ENCODE data around the gene TYMS.
"Not testable (repeated sequence)": the region's sequence is repeated elsewhere in the genome, so short reads cannot be mapped to it uniquely, and the experiment has no call there.

TYMS gene

DNA sequence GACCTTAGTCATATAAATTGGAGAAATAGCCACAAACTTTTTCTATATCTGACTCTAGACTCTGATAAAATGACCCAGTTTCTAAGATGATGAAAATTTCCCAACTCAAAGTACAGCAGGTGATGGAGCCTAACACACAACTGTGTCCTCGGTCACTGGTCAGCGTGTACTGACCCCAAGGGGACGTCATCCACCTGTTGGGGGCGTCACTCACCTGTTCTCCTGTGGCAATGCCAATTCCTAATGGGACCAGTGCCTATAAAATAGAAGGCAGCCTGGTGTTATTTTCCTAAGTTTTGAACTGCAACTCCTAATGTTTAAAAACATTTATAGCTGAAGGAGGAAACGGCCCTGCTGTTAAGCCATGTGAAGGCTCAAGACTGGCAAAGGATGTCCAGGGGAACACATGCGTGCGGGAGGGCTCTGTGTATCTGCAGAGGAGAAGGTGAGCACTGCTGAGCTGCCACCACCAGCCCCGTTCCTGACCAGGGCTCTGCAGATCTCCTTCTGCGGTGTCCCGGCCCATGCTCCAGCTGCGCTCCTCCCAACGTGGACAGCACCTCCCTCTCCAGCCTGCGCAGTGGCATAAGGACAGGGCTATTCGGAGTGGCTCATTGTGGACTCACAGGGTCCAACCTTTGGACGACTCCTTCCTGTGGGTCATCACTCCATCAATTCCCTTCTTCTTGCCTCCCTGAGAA is 21.2 kb downstream of the TYMS start:
- no peak for DNase-seq

DNA sequence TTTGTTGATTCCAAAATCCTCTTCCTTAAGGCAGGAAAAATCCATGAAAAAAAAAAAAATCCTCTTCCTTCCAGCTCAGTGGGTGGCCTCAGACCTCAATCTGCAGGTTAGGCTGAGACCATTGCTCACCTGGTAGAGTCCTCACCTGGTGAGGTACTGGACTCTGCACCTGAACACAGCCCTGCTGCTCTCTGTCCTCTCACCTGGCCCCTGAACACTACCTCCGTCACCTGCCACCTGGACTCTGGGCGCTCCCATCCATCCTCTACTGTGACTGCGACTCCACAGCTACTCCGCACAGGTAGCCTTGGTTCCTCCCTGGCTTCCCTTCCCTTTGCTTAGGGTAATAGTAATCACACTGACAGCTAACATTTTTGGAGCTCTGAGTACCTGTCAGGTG is 22.1 kb downstream of the TYMS start:
- DNase-seq, result no peak

DNA sequence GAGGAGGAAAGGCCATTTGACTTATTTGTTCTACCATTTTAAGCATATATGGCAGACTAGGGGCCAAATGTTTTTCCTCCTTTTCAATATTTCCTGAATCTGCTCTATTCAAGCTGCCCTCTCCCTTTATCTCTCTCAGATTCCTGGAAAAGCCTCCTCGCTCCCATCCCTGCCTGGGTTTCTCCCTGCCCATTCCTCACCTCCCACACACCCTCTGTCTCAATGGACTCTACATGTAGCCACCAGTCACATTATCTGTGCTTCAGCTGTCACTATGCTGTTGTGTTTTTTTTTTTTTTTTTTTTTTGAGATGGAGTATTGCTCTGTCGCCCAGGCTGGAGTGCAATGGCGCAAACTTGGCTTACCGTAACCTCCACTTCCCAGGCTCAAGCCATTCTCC is 22.9 kb downstream of the TYMS start:
- DNase-seq, result no peak

DNA sequence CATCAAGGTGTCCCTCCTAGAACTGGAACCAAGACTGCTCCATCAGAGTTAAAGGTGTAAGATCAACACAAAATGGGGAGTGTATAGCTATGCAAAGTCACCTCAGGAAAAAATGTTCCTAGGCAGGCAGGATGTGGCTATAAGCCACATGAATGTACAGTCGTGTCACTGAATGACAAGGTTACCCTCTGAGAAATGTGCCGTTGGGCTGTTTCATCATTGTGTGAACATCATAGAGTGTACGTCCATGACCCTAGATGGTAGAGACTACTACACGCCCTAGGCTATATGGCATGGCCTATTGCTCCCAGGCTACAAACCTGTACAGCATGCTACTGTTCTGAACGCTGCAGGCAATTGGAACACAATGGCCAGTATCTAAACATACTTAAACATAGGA is 24.5 kb downstream of the TYMS start:
- no peak for DNase-seq

DNA sequence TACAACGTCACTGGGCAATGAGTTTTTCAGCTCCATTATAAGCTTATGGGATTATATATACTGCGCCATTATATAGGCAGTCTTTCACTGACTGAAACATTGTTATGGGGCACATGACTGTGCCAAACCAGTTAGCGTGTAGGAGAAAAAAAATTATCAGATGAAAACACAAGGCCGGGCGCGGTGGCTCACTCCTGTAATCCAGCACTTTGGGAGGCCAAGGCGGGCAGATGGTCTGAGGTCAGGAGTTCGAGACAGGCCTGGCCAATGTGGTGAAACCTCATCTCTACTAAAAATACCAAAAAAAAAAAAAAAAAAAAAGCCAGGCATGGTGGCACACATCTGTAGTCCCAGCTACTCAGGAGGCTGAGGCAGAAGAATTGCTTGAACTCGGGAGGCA is 25.0 kb downstream of the TYMS start:
- DNase-seq, result not testable (repeated sequence)

DNA sequence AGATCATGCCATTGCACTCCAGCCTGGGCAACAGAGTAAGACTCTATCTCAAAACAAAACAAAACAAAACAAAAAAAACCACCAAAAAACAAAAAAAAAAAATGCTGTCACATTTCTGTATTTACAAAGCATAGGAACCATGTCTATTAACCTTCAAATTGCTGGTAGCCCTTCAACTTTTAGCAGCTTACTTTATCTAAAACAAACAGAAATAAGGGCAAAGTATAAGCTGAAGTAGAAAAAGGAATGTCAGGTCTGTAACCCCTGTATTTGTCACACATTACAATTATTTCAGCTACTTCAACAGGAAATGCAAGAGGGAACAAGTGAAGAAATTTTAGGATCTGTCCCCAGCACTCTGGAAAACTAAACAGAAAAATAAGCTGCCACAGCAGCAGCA is 25.4 kb downstream of the TYMS start:
- no peak for DNase-seq

DNA sequence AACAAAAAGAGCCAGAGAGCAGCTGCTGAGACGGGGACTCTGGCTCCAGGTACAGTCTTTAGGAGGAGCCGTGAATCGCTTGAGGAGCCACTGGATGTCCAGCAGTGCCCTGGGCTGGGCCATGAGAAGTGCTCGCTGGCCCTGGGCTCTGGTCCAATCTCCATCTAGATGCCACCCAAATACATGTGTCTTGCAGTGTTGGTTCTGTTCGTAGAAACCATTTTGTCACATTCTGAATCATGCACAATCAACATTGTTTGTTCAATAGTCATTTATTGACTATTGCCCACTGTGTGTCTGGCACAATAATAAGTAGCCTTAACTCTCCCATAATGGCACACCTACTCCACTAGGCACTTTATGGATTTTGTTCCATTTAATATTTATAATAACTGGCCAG is 26.1 kb downstream of the TYMS start:
- DNase-seq, result no peak

DNA sequence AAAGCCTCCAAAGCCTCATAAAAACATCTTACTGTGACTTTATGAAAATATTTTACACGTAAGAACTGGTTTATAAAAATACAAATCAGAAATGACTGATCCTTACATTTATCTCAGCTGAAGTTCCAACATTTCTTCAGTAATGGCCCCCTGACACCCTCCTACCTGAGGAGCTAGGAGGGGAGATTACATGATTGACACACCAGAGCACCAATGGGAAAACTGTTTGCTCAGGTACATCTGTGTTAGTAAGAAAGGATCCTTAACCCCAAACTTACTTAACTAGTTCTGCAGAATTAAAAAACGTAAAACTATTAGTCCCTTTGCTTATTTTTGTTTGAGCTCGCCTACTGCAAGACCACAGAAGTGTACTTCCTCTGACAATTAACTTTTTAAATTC is 28.0 kb downstream of the TYMS start:
- DNase-seq, result no peak

DNA sequence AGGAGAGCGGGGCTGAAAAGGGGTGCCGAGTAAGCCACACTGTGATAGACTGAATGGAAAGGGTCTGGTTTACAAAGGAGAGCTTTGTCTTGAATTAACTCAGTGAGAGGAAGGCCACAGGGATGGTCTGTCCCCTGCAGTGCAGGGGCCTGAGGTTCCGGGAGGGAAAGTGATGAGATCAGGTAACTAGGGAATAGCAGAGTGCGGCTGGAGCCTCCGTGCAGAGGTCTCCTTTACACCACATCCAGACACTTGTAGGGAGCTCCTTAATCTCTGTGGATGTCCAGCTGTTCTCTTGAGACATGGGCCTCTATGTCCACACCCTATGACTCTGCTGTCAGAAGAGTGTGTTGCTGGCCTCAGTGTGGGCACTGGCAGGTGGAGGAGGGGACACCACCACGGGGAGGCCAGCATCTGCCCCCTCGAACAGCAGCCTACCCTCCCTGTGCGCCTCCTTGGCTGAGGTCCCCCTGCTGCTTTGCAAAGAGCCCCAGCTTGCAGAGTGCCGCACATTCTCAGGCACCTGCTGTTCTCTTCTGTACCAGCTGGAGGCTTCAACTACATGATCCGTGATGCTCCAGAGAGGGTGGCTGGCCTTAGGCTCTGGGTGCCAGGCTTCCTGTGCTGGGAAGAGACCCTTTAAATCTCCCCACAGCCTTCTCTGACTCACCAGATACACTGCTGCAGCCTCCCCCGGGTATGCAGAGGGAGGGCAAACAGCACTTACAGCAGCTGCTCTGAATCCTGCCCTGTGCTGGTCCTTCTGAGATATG is 29.1 kb downstream of the TYMS start:
- no peak for DNase-seq

DNA sequence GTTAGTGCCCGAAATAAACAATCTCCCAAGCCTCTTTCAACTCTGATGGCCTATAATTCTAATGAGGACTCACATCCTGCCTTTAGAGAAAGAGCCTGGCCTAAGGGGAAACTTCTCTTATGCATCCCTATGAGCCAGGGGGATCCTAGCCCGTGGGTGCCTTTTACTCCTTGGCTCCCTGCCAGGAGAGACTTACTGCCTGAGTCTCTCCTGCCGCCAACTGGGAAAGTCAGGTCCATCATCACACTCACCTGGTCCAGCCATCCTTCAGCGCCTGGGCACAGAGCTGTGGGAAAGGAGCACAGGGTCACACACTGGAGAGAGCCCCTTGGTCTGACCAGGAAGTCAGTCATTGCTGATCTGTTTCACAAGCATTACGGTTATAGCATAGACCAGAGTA is 30.9 kb downstream of the TYMS start:
- DNase-seq, result no peak

DNA sequence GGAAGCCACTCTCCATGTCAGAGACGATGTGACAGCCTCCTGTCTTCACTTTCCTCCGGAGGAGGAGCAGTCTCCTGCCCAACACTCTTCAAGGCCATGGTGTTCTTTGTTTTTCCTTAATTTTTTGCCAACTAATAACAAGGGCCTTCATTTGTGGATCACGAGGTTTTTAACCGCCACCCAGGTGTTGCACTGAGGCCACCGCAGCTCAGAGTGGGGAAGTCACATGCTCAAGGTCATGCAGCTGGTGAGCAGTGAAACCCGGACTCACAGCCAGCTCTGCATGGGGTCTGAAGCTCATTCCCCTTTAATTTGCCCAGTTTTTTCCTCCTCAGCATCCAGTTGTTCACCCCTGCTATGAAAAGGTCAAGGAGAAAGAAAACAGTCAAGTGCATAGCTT is 35.4 kb downstream of the TYMS start:
- DNase-seq, result no peak

DNA sequence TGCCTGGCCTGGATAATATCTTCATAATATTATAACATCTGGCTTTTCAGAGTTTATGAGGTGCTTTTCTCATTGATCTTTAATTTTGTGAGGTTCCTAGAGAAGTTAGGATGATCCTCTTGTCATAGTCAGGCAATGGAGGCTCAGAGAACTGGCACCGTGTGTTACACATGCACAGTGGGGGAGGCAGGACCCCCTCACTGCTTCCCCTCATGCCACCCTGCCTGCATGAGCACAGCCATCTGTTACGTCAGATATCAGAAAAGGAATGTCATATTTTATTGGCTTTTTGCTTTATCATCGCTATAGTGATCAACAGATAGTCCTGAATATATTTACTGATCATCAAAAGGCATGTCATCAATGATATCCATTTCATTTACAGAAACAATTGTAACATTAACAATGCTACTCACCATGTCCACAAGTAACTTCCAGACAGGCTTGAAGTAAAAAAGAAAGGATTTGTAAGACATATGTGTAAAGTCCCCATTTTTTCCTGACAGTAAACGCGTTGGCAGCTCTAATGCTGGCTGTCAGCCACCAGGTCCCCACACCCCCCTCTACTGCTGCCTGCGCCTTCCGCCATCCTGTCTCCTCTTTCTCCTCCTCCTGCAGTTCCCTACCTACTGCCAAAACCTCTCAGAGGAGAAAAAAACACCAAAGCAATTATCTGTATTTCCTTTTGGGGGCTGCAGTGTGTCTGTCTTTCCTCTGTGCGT is 36.2 kb downstream of the TYMS start:
- no peak for DNase-seq

DNA sequence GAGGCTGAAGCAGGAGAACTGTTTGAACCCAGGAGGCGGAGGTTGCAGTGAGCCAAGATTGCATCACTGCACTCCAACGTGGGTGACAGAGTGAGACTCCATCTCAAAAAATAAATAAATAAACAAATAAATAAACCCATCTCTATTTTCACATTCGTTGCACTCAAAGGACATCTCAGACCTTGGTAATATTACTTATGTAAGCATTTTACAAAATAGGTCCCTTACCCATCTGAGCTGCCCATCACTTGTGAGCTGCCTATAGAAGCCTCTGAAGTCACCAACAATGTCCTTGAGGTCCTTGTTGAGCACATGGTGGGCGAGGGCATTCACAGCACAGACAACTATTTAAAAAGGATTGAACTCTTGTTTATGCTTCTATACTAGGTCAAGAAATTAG is 39.6 kb downstream of the TYMS start:
- DNase-seq, result no peak

DNA sequence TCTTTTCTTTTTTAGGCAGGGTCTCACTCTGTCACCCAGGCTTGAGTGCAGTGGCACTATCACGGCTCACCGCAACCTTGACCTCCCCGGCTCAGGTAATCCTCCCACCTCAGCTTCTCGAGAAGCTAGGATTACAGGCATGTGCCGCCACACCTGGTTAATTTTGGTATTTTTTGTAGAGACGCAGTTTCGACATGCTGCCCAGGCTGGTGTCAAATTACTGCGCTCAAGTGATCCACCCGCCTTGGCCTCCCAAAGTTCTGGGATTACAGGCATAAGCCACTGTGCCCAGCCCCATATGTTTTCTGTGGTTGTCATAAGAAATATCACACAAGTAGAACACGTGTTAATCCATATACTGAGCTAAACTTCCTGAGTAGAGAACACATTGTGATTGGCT is 40.3 kb downstream of the TYMS start:
- no peak for DNase-seq

DNA sequence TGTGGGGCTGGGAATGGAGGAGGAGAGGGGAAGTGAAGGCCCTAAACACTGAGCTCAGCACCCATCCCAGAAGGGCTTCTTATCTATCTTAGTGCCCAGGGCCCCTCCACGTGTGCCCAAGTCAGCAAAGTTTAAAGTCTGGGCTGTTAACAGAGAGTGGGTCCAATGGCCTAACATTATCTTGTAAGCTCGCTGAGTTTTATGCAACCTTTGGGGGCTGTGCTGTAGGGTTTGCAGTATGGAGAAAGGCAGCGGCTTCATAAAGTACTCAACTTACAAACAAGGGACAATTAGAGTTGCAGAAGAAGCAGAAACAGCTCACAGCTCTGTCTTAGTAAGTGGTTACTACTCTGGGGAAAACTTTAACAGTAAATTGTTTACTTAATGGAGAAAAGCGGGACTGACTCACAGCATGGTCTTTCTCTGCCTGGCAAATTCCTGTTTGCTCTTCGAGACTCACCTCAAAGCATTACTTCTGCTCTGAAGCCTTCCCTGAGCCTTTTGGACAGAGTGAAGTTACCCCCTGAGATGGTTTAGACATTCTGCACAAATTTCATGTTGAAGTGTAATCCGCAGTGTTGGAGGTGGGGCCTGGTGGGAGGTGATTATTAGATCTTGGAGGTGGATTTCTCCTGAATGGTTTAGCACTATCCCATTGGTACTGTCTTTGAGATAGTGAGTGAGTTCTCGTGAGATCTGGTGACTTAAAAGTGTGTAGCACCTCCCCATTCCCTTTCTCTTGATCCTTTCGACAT is 45.9 kb downstream of the TYMS start:
- no peak for DNase-seq

DNA sequence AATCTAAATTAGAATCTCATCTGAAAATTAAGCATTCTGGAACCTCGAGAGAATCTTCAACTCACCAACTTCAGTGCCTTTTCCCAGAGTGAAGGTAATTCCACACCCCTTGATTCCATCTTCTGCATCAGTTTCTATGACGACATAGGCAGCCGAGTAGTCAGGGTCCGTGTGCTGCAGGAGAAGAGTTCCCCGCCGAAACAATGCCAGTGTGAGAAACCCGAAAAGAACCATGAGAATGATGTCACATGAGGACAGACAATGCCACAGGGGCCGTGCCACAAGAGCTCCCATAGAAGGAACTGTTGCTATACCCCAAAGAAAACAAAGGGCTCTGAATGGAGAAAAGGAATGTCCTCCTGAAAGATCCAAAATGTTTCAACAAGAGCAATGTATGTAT is 49.0 kb downstream of the TYMS start:
- DNase-seq, result no peak

DNA sequence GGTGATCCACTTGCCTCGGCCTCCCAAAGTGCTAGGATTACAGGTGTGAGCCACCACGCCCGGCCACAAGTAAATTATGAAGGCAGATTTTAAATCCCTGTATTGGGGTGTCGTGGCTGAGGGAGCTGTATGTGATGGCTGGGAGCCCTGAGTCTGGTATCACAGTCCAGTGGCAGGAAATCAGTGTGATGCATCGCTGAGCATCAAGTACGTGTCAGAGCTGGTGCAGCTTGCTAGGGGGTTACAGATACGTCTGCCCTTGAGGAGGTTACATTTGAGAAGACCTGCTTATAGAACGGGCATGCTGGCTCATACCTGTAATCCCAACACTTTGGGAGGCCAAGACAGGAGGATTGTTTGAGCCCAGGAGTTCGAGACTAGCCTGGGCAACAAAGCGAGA is 50.6 kb downstream of the TYMS start:
- no peak for DNase-seq

DNA sequence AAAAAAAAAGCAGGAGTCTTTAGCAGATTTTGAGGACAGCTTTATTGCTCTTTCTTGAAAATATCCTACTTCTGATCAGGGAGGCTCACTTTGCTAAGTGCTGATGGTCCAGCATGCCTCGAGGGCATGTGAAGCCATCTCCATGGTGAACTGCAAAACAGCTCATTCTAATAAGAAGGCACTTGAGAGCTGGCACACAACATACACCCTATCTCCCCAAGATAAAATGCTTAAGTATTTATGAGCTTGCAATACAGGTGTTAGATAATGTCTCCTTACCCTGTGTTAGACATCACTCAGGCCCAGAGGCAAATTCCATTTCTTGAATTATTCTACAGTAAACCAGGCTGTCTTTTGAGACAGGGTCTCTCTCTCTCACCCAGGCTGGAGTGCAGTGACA is 52.3 kb downstream of the TYMS start:
- DNase-seq, result no peak

DNA sequence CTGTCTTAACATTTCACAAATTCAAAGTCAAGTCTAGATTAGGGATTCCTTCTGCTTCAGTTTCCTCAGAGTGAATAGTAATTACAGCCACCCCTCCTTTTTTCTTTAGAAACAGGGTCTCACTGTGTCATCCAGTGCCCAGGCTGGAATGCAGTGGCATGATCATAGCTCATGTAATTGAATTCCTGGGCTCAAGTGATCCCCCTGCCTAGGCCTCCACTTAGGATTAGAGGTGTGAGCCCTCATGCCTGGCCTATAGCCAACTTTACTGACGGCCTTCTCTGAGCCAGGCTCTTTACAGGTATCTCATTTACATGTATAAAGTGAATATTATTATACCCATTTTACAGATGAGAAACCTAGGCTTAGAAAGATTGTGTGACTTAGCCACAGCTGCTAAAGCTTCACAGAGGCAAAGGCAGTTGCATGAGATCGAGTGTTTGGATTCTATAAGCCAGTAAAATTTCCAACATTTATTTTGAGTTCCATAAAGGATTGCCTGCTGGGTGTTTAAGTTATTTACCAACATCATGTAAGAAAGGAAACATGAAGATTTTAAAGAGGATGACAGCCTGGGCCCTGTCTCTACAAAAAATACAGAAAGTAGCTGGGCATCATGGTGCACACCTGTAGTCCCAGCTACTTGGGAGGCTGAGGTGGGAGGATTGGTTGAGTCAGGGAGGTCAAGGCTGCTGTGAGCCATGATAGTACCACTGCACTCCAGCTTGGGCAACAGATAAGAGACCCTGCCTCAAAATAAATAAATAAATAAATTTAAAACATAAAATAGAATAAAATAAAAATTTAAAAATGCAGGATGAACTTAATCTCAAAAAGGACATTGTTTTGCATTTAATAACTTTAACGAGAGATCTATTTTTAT is 53.2 kb downstream of the TYMS start:
- no peak for DNase-seq

DNA sequence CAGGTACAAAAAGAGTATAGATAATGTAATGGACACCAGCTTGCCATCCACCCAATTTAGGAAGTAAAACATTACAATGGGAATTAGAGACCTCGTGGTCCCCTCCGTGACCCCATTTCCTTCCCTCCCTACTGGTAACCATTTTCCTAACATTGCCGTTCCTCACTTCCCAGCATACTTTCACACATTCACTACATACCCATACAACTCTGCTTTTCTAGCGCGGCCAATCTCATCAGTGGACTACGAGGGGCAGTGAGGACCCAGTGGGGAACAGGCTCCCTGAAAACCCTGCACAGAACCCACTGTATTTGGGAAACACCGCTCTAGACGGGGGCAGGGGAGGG is 53.8 kb downstream of the TYMS start:
- no peak for DNase-seq

DNA sequence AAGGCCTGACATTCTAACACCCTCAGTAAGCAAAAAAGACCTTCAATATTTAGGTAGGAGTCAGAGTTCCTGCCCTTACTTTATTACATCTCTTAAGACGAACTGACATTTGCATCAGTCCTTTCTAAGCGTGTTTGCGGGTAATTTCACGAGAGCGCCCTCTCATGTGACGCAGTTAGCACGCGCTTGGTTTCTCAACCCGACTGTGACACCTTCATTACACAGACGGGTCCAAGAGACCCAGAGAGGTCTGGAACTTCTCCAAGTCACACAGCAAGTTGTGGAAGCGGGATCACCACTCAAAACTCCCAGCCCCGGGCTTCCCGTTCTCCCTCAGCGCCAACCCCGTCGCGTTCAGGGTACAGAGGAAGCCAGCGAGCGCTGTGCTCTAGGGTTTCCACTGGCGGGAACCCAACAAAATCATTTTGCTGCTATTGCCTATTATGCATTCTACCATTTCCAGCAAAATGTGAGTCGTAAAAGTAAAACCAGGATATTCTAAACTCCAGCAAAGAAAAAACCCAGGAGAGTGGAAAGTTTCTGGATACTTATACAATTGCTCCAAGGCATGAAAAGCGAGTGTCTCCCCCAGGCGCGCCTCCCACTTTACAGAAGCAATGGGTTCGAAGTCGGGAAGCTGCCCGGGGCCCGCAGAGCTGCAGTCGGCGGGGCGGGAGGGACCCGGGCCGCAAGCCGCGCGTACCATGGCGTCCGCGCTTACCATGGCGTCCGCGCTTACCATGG is 54.4 kb downstream of the TYMS start:
- DNase-seq, result peak; percentile 96
